ENCODE data around the gene NR1H4. TPM values are rescaled to one million over a fixed set of nuclear protein-coding genes. Genes with fewer than 3 reads are reported as not detected.

Gene NR1H4
- total and polyA plus RNA-seq, 2 of the 8 experiments (the other 6 are each of a cell fraction or from before 2014, with no cell fraction given) = not detected

- Histone ChIP-seq H4K20me1 (replicated peaks in 1 of 2; ENCODE audit: control insufficient read depth in 1 of 2, insufficient read depth in 2 of 2, low read length in 2 of 2) (no peaks in the 10 kb centered on the region), H3K79me2 (ENCODE audit: control insufficient read depth in 1 of 2, insufficient read depth in 2 of 2, low read length in 2 of 2) (peaks cover 0 to 21% of the 10 kb centered on the region in 2 experiments; a peak in 1 of 4 replicates), H3K14ac (ENCODE audit: insufficient read length) (no peak overlapping the region), H4K5ac (ENCODE audit: insufficient read length, low read depth, low read length) (no peak overlapping the region), H2BK15ac (ENCODE audit: low read length) (no peak overlapping the region), H3K23me2 (ENCODE audit: low read depth, low read length) (peaks cover 6% of the 10 kb centered on the region; the same call in 1 of the 2 replicates), H3K36me3 (ENCODE audit: control insufficient read depth in 2 of 4, insufficient read depth in 4 of 4, low read length in 3 of 4) (no peaks in the 10 kb centered on the region), H3K27me3 (replicated peaks in 1 of 4; ENCODE audit: control insufficient read depth in 3 of 4, extremely low read depth in 1 of 4, insufficient read depth in 3 of 4, low read length in 3 of 4) (no peaks in the 10 kb centered on the region), H3K79me1 (ENCODE audit: low read depth, low read length) (no peaks in the 10 kb centered on the region; the same call in 1 of the 2 replicates), H3K18ac (ENCODE audit: extremely low read depth, low read length) (no peak overlapping the region), H2AK5ac (ENCODE audit: low read depth, low read length) (no peak overlapping the region), H3K4me2 (ENCODE audit: insufficient read depth in 1 of 2, low read depth in 2 of 2, low read length in 2 of 2) (no peak overlapping the region), H3K56ac (replicated peaks; ENCODE audit: insufficient read length, low read depth, low read length) (no peak overlapping the region), H3K23ac (ENCODE audit: insufficient read length) (no peak overlapping the region), H4K8ac (ENCODE audit: extremely low read depth, insufficient read depth, low read length) (no peak overlapping the region), H3K9ac (replicated peaks in 1 of 4; ENCODE audit: extremely low read depth in 1 of 4, low read depth in 3 of 4, low read length in 3 of 4) (no peak overlapping the region), H3K4me1 (replicated peaks in 1 of 4; ENCODE audit: control insufficient read depth in 3 of 4, insufficient read depth in 4 of 4, low read length in 3 of 4) (no peaks in the 10 kb centered on the region; a peak in 2 of 7 replicates), H3K27ac (ENCODE audit: low read depth, low read length) (no peak overlapping the region), H3K4me3 (ENCODE audit: extremely low read depth in 1 of 4, insufficient read depth in 2 of 4, low read depth in 3 of 4, low read length in 4 of 4) (no peak overlapping the region), H2BK5ac (ENCODE audit: low read depth, low read length) (no peak overlapping the region), H2BK12ac (ENCODE audit: low read depth, low read length) (no peak overlapping the region), H3K9me3 (ENCODE audit: insufficient read depth in 2 of 2, low read depth in 1 of 2, low read length in 1 of 2) (peaks cover 3 to 5% of the 10 kb centered on the region in 2 experiments; a peak in 1 of 4 replicates), H4K91ac (replicated peaks; ENCODE audit: insufficient read length, low read length) (no peak overlapping the region), H2BK20ac (ENCODE audit: low read length) (no peak overlapping the region), H3K4ac (replicated peaks; ENCODE audit: insufficient read length, low read depth, low read length) (no peak overlapping the region), H2BK120ac (replicated peaks; ENCODE audit: low read depth, low read length) (no peak overlapping the region), H2AFZ (ENCODE audit: low read length) (no peak overlapping the region)
- CTCF ChIA-PET (ENCODE audit: partially characterized antibody) = interaction anchor here (2.0 kb wide), 1 partner anchor 93 kb away, joined by 6 read pairs; no protein-coding TSS in a partner anchor
- DNase-seq (ENCODE audit: low read depth in 1 of 2, low spot score in 2 of 2) = no peak
- POLR2A ChIA-PET (ENCODE audit: partially characterized antibody) = no interaction called here
- WGBS, 2 experiments (ENCODE audit: extremely low coverage in 1 of 2, insufficient coverage in 1 of 2, insufficient read length in 1 of 2, insufficient replicate concordance in 2 of 2, low coverage in 1 of 2, low lambda C conversion rate in 2 of 2, missing lambda C conversion rate in 1 of 2) = 99% methylated on average over 5 of the region's 5 CpGs; no CpG with 5 or more reads in 1 of the 2 experiments
- no peak for FAIRE-seq
- no peak for TF ChIP-seq GABPA (IDR thresholded peaks at IDR 0.05; ENCODE audit: borderline replicate concordance, insufficient read depth, low read length)
- TF ChIP-seq TBP (IDR thresholded peaks at IDR 0.05; ENCODE audit: low read depth, low read length) = no peak
These were observed 105.3 kb downstream of the NR1H4 start for GRCh38 chr12:100578923-100579322.

Data from H1 (cell line).